ENCODE measurements around the gene SLC6A18. TPM values are rescaled to one million over a fixed set of nuclear protein-coding genes. Genes with fewer than 3 reads are reported as not detected.

The SLC6A18 gene, protein sequence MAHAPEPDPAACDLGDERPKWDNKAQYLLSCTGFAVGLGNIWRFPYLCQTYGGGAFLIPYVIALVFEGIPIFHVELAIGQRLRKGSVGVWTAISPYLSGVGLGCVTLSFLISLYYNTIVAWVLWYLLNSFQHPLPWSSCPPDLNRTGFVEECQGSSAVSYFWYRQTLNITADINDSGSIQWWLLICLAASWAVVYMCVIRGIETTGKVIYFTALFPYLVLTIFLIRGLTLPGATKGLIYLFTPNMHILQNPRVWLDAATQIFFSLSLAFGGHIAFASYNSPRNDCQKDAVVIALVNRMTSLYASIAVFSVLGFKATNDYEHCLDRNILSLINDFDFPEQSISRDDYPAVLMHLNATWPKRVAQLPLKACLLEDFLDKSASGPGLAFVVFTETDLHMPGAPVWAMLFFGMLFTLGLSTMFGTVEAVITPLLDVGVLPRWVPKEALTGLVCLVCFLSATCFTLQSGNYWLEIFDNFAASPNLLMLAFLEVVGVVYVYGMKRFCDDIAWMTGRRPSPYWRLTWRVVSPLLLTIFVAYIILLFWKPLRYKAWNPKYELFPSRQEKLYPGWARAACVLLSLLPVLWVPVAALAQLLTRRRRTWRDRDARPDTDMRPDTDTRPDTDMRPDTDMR
- total RNA-seq (2022; extraction: Qiagen RNA extraction; ENCODE audit: low read depth), result not detected in 5 replicates

DNA sequence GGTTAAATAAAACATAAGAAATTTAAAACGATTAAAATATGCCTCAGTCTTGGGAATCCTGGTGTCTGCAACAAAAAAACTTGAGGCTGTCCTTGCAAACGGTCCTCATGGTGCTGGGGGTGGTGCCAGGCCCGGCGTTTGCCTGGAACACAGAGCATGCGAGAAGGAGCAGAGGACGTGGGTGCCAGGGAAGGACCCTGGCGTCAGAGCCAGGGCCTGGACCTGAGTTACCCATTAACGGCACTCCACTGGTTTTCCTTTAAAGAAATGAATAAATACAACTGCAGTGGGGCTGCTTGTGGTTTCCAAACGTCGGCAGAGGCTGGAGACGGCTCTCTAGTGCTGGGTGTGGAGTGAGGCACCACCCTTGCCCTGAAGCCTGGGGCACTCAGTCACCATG, at the start of gene SLC6A18:
Gene SLC6A18 (plus strand): TSS at position 301 of the 400 bp plus-strand sequence. CDS start 97 bp downstream, at position 398.

DNA sequence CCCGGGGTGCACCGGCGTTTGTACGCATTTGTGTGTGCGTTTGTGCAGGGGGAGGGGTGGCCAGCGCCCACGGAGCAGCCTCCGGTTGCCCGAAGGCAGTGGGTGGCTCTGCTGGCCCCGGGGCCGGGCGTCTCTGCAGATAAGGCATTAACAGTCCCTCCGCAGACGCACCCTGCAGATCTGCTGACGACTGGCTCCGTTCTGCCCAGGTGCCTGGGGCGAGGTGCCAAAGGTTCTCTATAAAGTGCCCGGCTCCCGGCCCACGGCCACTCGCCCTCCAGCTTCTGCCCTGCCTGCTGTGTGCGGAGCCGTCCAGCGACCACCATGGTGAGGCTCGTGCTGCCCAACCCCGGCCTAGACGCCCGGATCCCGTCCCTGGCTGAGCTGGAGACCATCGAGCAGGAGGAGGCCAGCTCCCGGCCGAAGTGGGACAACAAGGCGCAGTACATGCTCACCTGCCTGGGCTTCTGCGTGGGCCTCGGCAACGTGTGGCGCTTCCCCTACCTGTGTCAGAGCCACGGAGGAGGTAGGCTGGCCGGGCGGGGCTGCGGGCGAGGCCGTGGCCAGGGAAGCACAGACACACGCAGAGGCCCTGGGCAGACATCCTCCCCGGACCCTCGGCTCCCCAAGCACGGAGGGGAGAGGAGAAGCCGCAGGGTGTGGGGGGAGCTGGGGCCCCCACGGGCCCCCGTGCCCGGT, 23.7 kb upstream of the SLC6A18 start, which contains the start of gene SLC6A19:
Gene SLC6A19 (plus strand): TSS at position 269 of the 699 bp plus-strand sequence. CDS start 56 bp downstream, at position 325.

DNA sequence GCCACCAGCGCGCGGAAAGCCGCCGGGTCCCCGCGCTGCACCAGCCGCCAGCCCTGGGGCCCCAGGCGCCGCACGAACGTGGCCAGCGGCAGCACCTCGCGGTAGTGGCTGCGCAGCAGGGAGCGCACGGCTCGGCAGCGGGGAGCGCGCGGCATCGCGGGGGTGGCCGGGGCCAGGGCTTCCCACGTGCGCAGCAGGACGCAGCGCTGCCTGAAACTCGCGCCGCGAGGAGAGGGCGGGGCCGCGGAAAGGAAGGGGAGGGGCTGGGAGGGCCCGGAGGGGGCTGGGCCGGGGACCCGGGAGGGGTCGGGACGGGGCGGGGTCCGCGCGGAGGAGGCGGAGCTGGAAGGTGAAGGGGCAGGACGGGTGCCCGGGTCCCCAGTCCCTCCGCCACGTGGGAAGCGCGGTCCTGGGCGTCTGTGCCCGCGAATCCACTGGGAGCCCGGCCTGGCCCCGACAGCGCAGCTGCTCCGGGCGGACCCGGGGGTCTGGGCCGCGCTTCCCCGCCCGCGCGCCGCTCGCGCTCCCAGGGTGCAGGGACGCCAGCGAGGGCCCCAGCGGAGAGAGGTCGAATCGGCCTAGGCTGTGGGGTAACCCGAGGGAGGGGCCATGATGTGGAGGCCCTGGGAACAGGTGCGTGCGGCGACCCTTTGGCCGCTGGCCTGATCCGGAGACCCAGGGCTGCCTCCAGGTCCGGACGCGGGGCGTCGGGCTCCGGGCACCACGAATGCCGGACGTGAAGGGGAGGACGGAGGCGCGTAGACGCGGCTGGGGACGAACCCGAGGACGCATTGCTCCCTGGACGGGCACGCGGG, 69.9 kb downstream of the SLC6A18 start, which contains the start of gene TERT:
Gene TERT (minus strand): TSS at position 234 of the 815 bp plus-strand sequence. CDS start 79 bp downstream, at position 155.

Other genes with a start within 250 kb of the SLC6A18 start
- gene NKD2, start 216.6 kb upstream of the SLC6A18 start, total RNA-seq (2022; extraction: Qiagen RNA extraction; ENCODE audit: low read depth), result 8.7 to 14.0 TPM (median 12.2 TPM) in 5 replicates
- 21.0 to 30.8 TPM (median 28.5 TPM) in 5 replicates for gene SLC12A7, start 113.3 kb upstream of the SLC6A18 start, total RNA-seq (2022; extraction: Qiagen RNA extraction; ENCODE audit: low read depth)
- gene SLC6A19, start 23.8 kb upstream of the SLC6A18 start, total RNA-seq (2022; extraction: Qiagen RNA extraction; ENCODE audit: low read depth), result 0.04 TPM in 1 of 5 replicates, not detected in the others
- gene TERT, start 69.7 kb downstream of the SLC6A18 start, total RNA-seq (2022; extraction: Qiagen RNA extraction; ENCODE audit: low read depth), result 1.2 to 3.2 TPM (median 2.6 TPM) in 5 replicates
- 154 to 173 TPM (median 159 TPM) in 5 replicates for gene CLPTM1L, start 119.7 kb downstream of the SLC6A18 start, total RNA-seq (2022; extraction: Qiagen RNA extraction; ENCODE audit: low read depth)
- 0.07 to 0.37 TPM (median 0.14 TPM) in 4 of 5 replicates, not detected in the other for gene SLC6A3, start 220.1 kb downstream of the SLC6A18 start, total RNA-seq (2022; extraction: Qiagen RNA extraction; ENCODE audit: low read depth)